NCI-H69 (cell line): ENCODE measurements around the gene SH3GL2.

Experiments
- DNase-seq: peaks from one replicate; lab custom pipeline; 2025; lab: John Stamatoyannopoulos, UW

Gene SH3GL2

GRCh38 chr9:17810728-17811571 lies 232.1 kb downstream of the SH3GL2 start:
- DNase-seq = peak; percentile 85

DNA sequence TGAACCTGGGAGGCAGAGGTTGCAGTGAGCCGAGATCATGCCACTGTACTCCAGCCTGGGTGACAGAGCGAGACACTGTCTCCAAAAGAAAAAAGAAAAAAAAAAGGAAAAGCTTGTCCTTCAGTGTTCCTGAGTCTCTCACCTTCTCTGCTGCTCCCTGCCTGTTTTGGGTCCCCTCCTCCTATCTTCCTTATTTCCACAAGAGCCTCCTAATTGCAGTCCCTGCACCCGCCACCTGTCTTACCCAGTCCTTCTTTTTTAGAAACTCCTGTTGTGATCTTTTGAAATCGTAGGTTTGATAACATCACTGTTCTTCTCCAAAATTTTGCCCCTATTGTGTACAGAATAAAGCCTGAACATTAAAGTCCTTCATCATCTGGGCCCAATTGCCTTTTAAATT lies 234.9 kb downstream of the SH3GL2 start:
- peak; percentile 34 for DNase-seq

DNA sequence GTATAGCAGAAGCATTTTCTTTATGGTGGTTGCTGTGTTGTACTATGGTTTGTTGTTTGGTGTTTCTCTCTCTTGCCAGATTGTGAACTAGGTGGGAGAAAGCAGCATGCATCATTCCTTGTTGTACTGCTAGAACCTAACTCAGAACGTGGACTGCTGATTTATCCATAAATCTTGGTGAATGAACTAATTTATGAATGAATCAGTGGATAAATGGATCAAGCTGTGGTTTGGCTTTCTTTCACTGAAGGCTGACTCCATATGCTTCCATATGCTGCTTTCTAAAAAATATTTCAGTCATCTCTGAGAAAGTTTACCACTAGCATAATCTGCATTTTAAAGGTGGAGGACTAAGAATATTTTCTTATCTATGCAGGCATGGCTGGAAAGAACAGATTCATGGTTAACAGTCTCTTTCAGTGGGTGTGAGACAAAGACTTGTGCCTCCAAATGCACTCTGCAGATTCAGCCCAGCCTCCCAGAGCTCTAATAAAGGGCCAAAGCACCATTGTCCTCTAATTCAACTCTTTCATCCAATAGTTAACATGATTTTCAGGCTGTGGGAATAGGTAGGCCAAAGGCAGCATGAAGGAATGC lies 237.7 kb downstream of the SH3GL2 start:
- no peak for DNase-seq

DNA sequence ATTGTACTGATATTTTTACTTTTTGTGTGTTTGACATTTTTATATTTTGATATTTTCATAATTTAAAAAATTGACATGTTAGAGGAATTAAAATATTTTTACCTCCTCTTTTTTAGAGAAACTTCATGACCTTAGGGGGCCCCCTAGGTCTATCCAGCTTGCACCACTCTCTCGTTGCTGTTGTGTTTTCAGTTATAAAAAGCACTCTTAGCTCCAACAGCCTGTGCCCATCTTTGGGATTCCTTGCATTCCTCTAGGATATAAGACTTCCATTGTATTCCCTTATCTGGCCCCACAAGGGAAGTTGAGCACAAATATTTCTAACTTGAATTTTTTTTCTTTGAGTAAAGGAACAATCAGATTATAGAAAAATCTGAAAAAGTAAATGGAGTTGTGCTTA lies 245.3 kb downstream of the SH3GL2 start:
- no peak for DNase-seq

DNA sequence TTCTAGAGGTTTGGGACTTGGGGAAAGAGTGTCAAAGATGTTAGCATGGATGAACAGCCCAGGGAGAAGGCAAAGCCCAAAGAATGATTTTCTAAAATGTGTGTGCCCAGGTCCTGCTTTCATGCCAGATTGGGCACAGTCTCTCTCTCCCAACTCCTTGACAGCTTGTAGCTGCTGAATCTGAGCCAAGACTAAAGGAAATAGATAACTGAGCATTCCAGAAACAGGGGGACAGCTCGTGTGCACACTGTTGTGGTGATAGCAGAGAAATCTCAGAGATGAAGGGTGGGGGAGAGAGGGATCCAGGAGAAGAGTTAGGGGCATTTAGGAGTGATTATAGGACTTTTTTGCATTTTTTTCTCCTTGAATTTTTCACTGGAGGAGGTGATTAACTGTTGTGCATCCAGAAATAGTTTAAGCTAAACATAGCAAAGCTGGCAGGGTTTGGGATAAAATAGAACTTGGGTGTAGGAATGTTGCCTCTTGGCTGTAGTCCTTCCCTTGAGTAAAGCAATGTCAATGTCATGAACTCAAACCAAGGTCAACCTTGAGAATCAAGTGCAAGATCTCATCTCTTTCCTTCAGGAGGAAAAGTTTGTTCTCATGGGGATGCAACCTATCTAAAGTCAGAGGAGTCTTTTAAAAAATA lies 245.9 kb downstream of the SH3GL2 start:
- peak; percentile 50 for DNase-seq

- no peak for DNase-seq
These were observed 246.4 kb downstream of the SH3GL2 start for GRCh38 chr9:17825265-17825659.

DNA sequence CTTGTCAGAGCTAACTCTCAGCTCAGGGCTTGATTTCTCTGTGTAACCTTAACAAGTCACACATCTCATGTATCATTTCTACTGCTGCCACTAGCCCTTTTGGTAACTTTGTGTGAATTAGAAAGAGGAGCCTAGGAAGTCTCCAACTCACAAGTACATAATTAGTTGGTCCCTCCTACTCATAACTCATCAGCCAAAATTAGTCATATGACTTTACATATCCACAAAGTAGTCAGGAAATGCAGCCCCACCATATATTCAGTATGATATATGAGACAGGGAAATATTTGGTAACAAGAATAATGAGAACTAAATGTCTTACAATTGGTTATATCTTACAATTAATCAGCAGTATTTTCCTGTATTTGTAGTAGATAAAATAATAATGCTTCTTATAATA lies 250.2 kb downstream of the SH3GL2 start:
- peak; percentile 41 for DNase-seq

DNA sequence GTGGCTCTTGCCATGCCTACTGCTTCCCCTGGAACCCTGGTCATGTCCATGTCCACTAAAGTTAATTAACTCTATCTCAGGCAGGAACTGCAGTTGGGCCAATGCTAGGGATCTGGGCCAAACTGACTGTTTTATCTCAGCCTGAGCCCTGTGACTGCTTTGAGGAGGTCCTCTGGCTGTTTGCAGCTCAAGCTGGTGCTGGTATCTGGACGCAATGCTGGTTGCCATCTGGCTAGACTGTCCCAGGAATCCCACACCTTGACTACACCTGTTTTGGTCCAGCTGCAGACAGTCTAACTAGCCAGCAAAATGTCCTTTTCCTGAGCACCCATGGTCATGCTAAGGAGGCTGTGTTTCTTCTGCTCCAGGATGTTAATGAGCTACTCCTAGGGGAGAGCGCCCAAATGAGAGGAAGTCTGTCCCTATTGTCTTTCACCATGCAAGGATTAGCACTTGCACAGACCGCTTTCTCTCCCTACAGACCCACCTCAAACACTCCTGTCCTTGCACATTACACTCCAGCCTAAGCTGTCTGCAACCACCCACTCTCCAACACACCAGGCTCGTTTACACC lies 251.0 kb downstream of the SH3GL2 start:
- no peak for DNase-seq

- no peak for DNase-seq
These were observed 253.9 kb downstream of the SH3GL2 start for GRCh38 chr9:17832812-17833211.

GRCh38 chr9:17833846-17834245 lies 255.0 kb downstream of the SH3GL2 start:
- no peak for DNase-seq

GRCh38 chr9:17837965-17838364 lies 259.1 kb downstream of the SH3GL2 start:
- peak; percentile 34 for DNase-seq

DNA sequence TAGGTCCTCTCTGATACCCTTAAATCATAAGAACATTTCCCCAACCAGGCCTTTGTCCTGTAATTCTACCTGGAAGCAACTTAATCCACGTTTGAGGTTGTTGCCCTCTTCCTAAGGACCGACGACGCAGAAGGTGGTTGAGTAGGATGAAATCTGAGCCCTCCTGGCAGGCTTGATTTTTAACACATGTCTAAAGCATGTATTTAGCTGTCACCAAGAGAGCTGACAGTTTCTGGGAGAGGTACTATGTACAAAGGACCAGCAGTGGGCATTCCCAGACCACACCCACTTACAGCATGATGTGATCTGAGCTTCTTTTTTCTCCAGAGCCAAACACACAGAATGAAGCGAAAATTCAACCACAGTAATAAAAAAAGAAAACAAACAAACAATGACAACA lies 260.9 kb downstream of the SH3GL2 start:
- DNase-seq = peak; percentile 97

GRCh38 chr9:17843236-17843635 lies 264.4 kb downstream of the SH3GL2 start:
- DNase-seq = no peak
